OCI-LY7 (cell line): ENCODE measurements around the gene YTHDF2.
"Not testable (repeated sequence)": the region's sequence is repeated elsewhere in the genome, so short reads cannot be mapped to it uniquely, and the experiment has no call there.

Source experiments
- EZH2phosphoT487 ChIP-seq: fragments of 200-600 bp; sonication (generic); IDR thresholded peaks from 2 replicates; pipeline ENCODE4 v1.6.1; 2018; ENCODE audit warnings: low read depth, borderline replicate concordance, mild to moderate bottlenecking, mixed run types, antibody characterized with exemption, low read length, moderate library complexity, mixed read lengths
- TF ChIP-seq, protein P1 (sequence below): fragments of 200-600 bp; sonication (generic); conservative IDR thresholded peaks from 2 replicates; pipeline ENCODE4 v1.5.1; 2014; ENCODE audit warnings: mild to moderate bottlenecking, antibody characterized with exemption, low read length, moderate library complexity, mixed read lengths

DNA sequence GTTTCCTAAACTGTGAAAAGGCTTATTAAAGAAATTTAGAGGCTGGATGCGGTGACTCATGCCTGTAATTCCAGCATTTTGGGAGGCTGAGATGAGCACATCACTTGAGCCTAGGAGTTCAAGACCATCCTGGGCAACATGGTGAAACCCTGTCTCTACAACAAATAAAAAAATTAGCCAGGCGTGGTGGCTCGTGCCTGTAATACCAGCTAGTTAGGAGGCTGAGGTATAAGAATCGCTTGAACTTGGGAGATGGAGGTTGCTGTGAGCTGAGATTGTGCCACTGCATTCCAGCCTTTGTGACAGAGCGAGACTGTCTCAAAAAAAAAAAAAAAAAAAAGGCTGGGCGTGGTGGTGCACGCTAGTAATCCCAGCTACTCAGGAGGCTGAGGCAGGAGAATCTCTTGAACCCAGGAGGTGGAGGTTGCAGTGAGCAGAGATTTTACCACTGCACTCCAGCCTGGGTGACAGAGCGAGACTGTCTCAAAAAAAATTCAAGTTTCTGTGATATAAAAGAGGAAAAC, 14.1 kb downstream of the YTHDF2 start:
- TF ChIP-seq, protein P1, sequence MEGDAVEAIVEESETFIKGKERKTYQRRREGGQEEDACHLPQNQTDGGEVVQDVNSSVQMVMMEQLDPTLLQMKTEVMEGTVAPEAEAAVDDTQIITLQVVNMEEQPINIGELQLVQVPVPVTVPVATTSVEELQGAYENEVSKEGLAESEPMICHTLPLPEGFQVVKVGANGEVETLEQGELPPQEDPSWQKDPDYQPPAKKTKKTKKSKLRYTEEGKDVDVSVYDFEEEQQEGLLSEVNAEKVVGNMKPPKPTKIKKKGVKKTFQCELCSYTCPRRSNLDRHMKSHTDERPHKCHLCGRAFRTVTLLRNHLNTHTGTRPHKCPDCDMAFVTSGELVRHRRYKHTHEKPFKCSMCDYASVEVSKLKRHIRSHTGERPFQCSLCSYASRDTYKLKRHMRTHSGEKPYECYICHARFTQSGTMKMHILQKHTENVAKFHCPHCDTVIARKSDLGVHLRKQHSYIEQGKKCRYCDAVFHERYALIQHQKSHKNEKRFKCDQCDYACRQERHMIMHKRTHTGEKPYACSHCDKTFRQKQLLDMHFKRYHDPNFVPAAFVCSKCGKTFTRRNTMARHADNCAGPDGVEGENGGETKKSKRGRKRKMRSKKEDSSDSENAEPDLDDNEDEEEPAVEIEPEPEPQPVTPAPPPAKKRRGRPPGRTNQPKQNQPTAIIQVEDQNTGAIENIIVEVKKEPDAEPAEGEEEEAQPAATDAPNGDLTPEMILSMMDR = not testable (repeated sequence)
- TF ChIP-seq EZH2phosphoT487 = not testable (repeated sequence)
